ENCODE results near the gene PSMD5. TPM values are rescaled to one million over a fixed set of nuclear protein-coding genes. Genes with fewer than 3 reads are reported as not detected.

The PSMD5 gene
- total RNA-seq, 1 experiment from 2014 or later: 53.0 TPM

DNA sequence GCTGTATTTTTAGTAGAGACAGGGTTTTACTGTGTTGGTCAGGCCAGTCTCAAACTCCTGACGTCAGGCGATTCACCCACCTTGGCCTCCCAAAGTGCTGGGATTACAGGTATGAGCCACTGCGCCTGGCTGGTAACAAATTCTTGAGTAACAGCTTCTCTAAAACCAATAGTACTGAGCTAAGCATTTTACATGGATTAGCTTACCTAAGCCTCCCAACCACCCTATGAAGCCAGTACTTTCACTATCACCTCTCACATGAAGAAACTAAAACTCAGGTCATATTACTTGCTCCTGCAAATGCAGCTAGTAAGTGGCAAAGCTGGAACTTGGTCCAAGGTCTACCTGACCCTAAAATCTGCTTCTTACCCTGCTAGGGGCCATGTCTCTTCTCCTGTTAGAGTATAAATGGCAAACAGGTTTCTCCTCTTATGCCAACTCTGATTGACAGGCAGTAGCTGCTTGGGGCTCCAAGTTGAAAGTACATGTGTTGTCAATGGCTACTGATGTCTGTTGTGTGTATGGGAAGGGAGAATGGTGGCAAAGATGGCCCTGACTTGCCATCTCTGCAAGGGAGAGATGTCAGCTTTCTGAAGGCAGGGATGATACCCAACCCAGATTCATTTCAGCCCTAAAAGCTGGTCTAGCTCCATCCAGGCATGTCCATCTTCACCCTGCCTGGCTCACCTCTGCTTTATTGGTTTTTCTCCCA, 30.2 kb upstream of the PSMD5 start:
- H3K4me3 ChIP-seq (ENCODE audit: low read depth in 2 of 2, low read length in 2 of 2): no peak overlapping the region
- no peak for ATAC-seq
- in situ Hi-C loops (cut with HindIII; ENCODE audit: low pct_unique_long_range_greater_than_20kb, low sequenced_read_pairs): no loop called here
- H3K9me3 ChIP-seq (ENCODE audit: control insufficient read depth, insufficient read depth, low read depth, low read length): no peaks in the 10 kb centered on the region
- peak overlapping the region; percentile 94 for H3K27ac ChIP-seq (ENCODE audit: low read length)
- H3K4me1 ChIP-seq (ENCODE audit: control insufficient read depth, insufficient read depth, low read length): peaks cover 44% of the 10 kb centered on the region
- H3K27me3 ChIP-seq (ENCODE audit: control insufficient read depth, insufficient read depth, low read length): no peaks in the 10 kb centered on the region
- CTCF ChIA-PET: no interaction called here
- BruUV-seq (replicated peaks): no TSS peak
- peaks cover 3% of the 10 kb centered on the region; the same call in 1 of the 2 replicates for H3K36me3 ChIP-seq (ENCODE audit: control insufficient read depth, insufficient read depth, low read length)
- intact Hi-C loops (cut with micrococcal nuclease; ENCODE audit: unreplicated experiment): no loop called here
- TF ChIP-seq TCF7L2 (IDR thresholded peaks at IDR 0.05; ENCODE audit: low read depth, low read length) (no peak), CTCF (IDR thresholded peaks at IDR 0.05) (no peak), POLR2AphosphoS5 (IDR thresholded peaks at IDR 0.05; ENCODE audit: low read depth, low read length) (no peak)
- TF ChIP-seq, protein P1, sequence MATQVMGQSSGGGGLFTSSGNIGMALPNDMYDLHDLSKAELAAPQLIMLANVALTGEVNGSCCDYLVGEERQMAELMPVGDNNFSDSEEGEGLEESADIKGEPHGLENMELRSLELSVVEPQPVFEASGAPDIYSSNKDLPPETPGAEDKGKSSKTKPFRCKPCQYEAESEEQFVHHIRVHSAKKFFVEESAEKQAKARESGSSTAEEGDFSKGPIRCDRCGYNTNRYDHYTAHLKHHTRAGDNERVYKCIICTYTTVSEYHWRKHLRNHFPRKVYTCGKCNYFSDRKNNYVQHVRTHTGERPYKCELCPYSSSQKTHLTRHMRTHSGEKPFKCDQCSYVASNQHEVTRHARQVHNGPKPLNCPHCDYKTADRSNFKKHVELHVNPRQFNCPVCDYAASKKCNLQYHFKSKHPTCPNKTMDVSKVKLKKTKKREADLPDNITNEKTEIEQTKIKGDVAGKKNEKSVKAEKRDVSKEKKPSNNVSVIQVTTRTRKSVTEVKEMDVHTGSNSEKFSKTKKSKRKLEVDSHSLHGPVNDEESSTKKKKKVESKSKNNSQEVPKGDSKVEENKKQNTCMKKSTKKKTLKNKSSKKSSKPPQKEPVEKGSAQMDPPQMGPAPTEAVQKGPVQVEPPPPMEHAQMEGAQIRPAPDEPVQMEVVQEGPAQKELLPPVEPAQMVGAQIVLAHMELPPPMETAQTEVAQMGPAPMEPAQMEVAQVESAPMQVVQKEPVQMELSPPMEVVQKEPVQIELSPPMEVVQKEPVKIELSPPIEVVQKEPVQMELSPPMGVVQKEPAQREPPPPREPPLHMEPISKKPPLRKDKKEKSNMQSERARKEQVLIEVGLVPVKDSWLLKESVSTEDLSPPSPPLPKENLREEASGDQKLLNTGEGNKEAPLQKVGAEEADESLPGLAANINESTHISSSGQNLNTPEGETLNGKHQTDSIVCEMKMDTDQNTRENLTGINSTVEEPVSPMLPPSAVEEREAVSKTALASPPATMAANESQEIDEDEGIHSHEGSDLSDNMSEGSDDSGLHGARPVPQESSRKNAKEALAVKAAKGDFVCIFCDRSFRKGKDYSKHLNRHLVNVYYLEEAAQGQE (IDR thresholded peaks at IDR 0.05; ENCODE audit: insufficient read depth in 1 of 2, low read depth in 2 of 2, low read length in 1 of 2): no peak
- no peak for DNase-seq (ENCODE audit: low read depth, low spot score)
- POLR2A ChIA-PET: interaction anchor here (0.6 kb wide), 1 partner anchor 63 kb away, joined by 3 read pairs; no protein-coding TSS in a partner anchor

- in situ Hi-C loops (cut with HindIII; ENCODE audit: low pct_unique_long_range_greater_than_20kb, low sequenced_read_pairs): no loop called here
- ATAC-seq (no peak), DNase-seq (ENCODE audit: low read depth, low spot score) (no peak)
- Histone ChIP-seq H3K27ac (ENCODE audit: low read length) (peak overlapping the region; percentile 76; the same call in 1 of the 2 replicates), H3K4me1 (ENCODE audit: control insufficient read depth, insufficient read depth, low read length) (peaks cover 36% of the 10 kb centered on the region), H3K36me3 (ENCODE audit: control insufficient read depth, insufficient read depth, low read length) (peaks cover 3% of the 10 kb centered on the region; the same call in 1 of the 2 replicates), H3K27me3 (ENCODE audit: control insufficient read depth, insufficient read depth, low read length) (no peaks in the 10 kb centered on the region), H3K4me3 (ENCODE audit: low read depth in 2 of 2, low read length in 2 of 2) (no peak overlapping the region), H3K9me3 (ENCODE audit: control insufficient read depth, insufficient read depth, low read depth, low read length) (no peaks in the 10 kb centered on the region)
- TF ChIP-seq TCF7L2 (IDR thresholded peaks at IDR 0.05; ENCODE audit: low read depth, low read length) (no peak), SIN3A (IDR thresholded peaks at IDR 0.05; ENCODE audit: borderline replicate concordance, insufficient read depth, low read depth, low read length) (no peak), POLR2AphosphoS5 (IDR thresholded peaks at IDR 0.05; ENCODE audit: low read depth, low read length) (no peak), CTCF (IDR thresholded peaks at IDR 0.05) (no peak)
- TF ChIP-seq, protein P1 (IDR thresholded peaks at IDR 0.05; ENCODE audit: insufficient read depth in 1 of 2, low read depth in 2 of 2, low read length in 1 of 2): no peak
- BruUV-seq (replicated peaks): no TSS peak
- ChIA-PET POLR2A (no interaction called here), CTCF (no interaction called here)
- intact Hi-C loops (cut with micrococcal nuclease; ENCODE audit: unreplicated experiment): no loop called here
These were observed 27.5 kb upstream of the PSMD5 start for GRCh38 chr9:120870206-120870605.
